BLaER1 (cell line): ENCODE results near the gene ASL.
"Not testable (repeated sequence)": the region's sequence is repeated elsewhere in the genome, so short reads cannot be mapped to it uniquely, and the experiment has no call there.

Experiments
- H3K27ac ChIP-seq: shearing (Covaris generic); formaldehyde crosslinking; 2 replicates; pipeline ENCODE4 v1.8.1; 2022
- H3K27me3 ChIP-seq: shearing (Covaris generic); formaldehyde crosslinking; 2 replicates; pipeline ENCODE4 v1.8.1; 2022
- H3K36me3 ChIP-seq: shearing (Covaris generic); formaldehyde crosslinking; 2 replicates; pipeline ENCODE4 v1.8.1; 2022
- H3K4me1 ChIP-seq: shearing (Covaris generic); formaldehyde crosslinking; 2 replicates; pipeline ENCODE4 v1.8.1; 2022
- H3K4me2 ChIP-seq: shearing (Covaris generic); formaldehyde crosslinking; 2 replicates; pipeline ENCODE4 v1.8.1; 2022
- H3K4me3 ChIP-seq: shearing (Covaris generic); formaldehyde crosslinking; 2 replicates; pipeline ENCODE4 v1.8.1; 2022
- H3K9ac ChIP-seq: shearing (Covaris generic); formaldehyde crosslinking; 2 replicates; pipeline ENCODE4 v1.8.1; 2022
- H3K9me3 ChIP-seq: shearing (Covaris generic); formaldehyde crosslinking; 2 replicates; pipeline ENCODE4 v1.8.1; 2022
- H4K20me1 ChIP-seq: shearing (Covaris generic); formaldehyde crosslinking; 2 replicates; pipeline ENCODE4 v1.8.1; 2022
- Cebpa-rat ChIP-seq: shearing (Covaris generic); IDR thresholded peaks from 2 replicates; pipeline ENCODE4 v1.8.1; 2022

ASL gene

DNA sequence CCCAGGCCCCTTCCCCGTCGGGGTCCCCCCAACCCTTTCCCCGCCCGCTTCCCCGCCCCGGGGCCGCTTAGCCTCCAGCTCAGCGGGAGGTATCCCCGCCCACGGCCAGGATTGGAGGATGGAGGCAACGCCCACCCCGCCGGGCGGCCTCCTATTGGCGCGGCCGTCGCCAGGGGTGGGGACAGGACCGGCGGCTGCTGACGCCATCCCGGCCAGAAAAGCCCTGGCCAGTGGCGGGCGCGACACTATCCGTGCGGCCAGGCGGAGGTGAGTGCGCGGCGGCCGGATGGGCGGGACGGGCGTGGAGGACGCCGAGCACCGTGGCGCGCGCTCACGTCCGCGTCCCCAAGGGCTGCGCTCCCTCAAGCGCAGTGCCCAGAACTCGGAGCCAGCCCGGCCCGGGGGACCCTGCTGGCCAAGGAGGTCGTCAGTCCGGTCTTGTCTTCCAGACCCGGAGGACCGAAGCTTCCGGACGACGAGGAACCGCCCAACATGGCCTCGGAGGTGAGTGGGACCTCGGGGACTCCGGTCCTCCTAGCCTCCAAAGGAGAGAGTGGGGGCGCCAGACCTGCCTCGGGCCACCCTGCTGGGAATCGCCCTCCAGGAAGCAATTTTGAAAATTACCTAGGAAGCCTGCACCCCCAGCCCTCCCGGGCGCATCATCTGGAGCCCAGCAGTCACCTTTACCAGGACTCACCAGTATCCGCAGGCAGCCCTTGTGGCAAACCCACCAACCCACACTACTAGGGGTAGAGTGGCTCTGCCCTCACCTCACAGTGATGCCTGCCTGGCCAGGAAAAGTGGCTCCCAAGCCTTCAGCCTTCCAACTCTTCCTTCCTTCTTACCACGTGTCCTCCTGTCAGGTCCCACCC lies at the start of gene ASL:
Gene ASL (plus strand): TSS at position 230 of the 872 bp plus-strand sequence. CDS start 263 bp downstream, at position 493.
- peak within 1 kb of the TSS; percentile 87 for H3K9ac ChIP-seq
- H3K27ac ChIP-seq: peak within 1 kb of the TSS; percentile 61
- no peak for TF ChIP-seq Cebpa-rat
- H3K36me3 ChIP-seq: peaks cover 13% of the 10 kb centered on the region; the same call in 1 of the 2 replicates
- H3K4me3 ChIP-seq: peak within 1 kb of the TSS; percentile 85
- peak within 1 kb of the TSS; percentile 96 for H3K4me2 ChIP-seq
- H3K4me1 ChIP-seq: peaks cover 30% of the 10 kb centered on the region
- no peaks in the 10 kb centered on the region for H3K27me3 ChIP-seq
- H4K20me1 ChIP-seq: no peaks in the 10 kb centered on the region
- H3K9me3 ChIP-seq: no peaks in the 10 kb centered on the region

- not testable (repeated sequence) for H3K36me3 ChIP-seq, H4K20me1 ChIP-seq, H3K27me3 ChIP-seq, H3K27ac ChIP-seq, H3K4me1 ChIP-seq, H3K9me3 ChIP-seq, H3K4me2 ChIP-seq, H3K9ac ChIP-seq, H3K4me3 ChIP-seq
Measured at GRCh38 chr7:66028342-66028741, 47.3 kb upstream of the ASL start.

GRCh38 chr7:66033471-66034385 lies 41.9 kb upstream of the ASL start:
- TF ChIP-seq Cebpa-rat: no peak
- Histone ChIP-seq H3K4me3 (no peak overlapping the region), H3K9me3 (no peaks in the 10 kb centered on the region), H3K4me1 (peaks cover 7% of the 10 kb centered on the region), H3K4me2 (no peak overlapping the region), H3K36me3 (no peaks in the 10 kb centered on the region), H3K27ac (no peak overlapping the region), H3K9ac (no peak overlapping the region), H3K27me3 (no peaks in the 10 kb centered on the region), H4K20me1 (no peaks in the 10 kb centered on the region)

DNA sequence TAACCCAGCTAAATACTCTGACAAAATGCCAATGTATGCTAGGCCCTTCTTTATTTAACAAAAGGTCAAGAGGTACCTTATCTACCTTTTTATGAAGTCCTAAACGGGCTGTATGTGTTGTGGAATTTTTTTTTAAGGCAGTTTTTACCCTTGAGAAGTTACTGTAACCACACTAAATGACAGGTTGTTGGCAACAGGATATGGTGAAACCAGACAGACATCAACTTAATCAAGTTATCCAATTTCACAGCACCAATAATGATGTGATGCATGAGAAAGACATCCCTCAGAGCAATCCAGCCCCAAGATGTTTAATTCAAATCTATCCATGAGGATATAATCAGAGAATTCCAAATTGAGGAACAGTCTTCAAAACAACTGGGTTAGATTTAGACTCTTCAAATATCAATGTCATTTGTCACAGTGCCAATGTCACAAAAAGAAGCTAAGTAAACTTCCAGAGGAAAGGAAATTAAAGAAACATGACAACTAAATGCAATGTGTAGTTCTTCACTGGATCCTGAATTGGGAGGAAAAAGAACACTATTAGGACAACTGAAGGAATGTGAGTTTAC lies 41.1 kb upstream of the ASL start:
- H4K20me1 ChIP-seq, H3K27ac ChIP-seq, H3K36me3 ChIP-seq, H3K9me3 ChIP-seq, H3K4me3 ChIP-seq, H3K27me3 ChIP-seq, H3K4me1 ChIP-seq, H3K4me2 ChIP-seq, H3K9ac ChIP-seq: not testable (repeated sequence)

GRCh38 chr7:66036382-66036781 lies 39.2 kb upstream of the ASL start:
- no peak overlapping the region for H3K4me3 ChIP-seq
- TF ChIP-seq Cebpa-rat: no peak
- H3K36me3 ChIP-seq: no peaks in the 10 kb centered on the region
- H3K9me3 ChIP-seq: no peaks in the 10 kb centered on the region
- no peak overlapping the region for H3K9ac ChIP-seq
- H3K27ac ChIP-seq: no peak overlapping the region
- H3K27me3 ChIP-seq: no peaks in the 10 kb centered on the region
- H3K4me1 ChIP-seq: no peaks in the 10 kb centered on the region
- no peaks in the 10 kb centered on the region for H4K20me1 ChIP-seq
- no peak overlapping the region for H3K4me2 ChIP-seq

DNA sequence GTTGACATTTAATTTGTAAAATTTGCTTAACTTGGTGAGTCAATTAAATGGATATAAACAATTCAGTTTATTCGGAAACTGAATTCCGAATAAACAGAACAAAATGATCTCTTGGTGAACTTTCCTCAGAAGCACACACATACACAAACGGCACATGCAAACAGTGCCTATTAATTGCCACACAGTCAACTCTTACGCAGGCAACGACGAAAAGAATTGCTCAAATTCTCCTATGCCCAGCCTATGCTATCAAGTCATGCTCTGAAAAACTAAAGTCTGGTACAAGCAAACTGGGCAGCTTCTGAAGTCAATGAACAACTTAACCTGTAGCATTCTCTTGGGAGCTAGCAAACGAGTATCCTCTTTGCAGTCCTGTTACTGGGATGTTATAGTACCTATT lies 38.8 kb upstream of the ASL start:
- Histone ChIP-seq H3K4me1 (no peaks in the 10 kb centered on the region), H3K4me3 (no peak overlapping the region), H3K27me3 (no peaks in the 10 kb centered on the region), H3K9me3 (no peaks in the 10 kb centered on the region), H3K4me2 (no peak overlapping the region), H4K20me1 (no peaks in the 10 kb centered on the region), H3K36me3 (no peaks in the 10 kb centered on the region), H3K27ac (no peak overlapping the region), H3K9ac (no peak overlapping the region)
- TF ChIP-seq Cebpa-rat: no peak

GRCh38 chr7:66039094-66039670 lies 36.4 kb upstream of the ASL start:
- no peak overlapping the region for H3K27ac ChIP-seq
- H3K27me3 ChIP-seq: peaks cover 15% of the 10 kb centered on the region
- H4K20me1 ChIP-seq: no peaks in the 10 kb centered on the region
- H3K4me2 ChIP-seq: no peak overlapping the region
- H3K9me3 ChIP-seq: no peaks in the 10 kb centered on the region
- H3K36me3 ChIP-seq: no peaks in the 10 kb centered on the region
- no peak overlapping the region for H3K4me3 ChIP-seq
- no peaks in the 10 kb centered on the region for H3K4me1 ChIP-seq
- H3K9ac ChIP-seq: no peak overlapping the region
- no peak for TF ChIP-seq Cebpa-rat

GRCh38 chr7:66043681-66044497 lies 31.7 kb upstream of the ASL start:
- TF ChIP-seq Cebpa-rat: no peak
- peak overlapping the region; percentile 75 for H3K4me2 ChIP-seq
- no peak overlapping the region for H3K27ac ChIP-seq
- H3K27me3 ChIP-seq: peaks cover 30% of the 10 kb centered on the region
- H3K4me3 ChIP-seq: peak overlapping the region; percentile 62
- H3K9me3 ChIP-seq: no peaks in the 10 kb centered on the region
- no peaks in the 10 kb centered on the region for H3K4me1 ChIP-seq
- H4K20me1 ChIP-seq: no peaks in the 10 kb centered on the region
- no peak overlapping the region; the same call in 1 of the 2 replicates for H3K9ac ChIP-seq
- H3K36me3 ChIP-seq: no peaks in the 10 kb centered on the region

- not testable (repeated sequence) for H3K9ac ChIP-seq, H3K9me3 ChIP-seq, H4K20me1 ChIP-seq, H3K4me1 ChIP-seq, H3K36me3 ChIP-seq, H3K27ac ChIP-seq
- Histone ChIP-seq H3K27me3 (peaks cover 30% of the 10 kb centered on the region), H3K4me2 (peak overlapping the region; percentile 75), H3K4me3 (peak overlapping the region; percentile 62; the same call in 1 of the 2 replicates)
Measured at GRCh38 chr7:66044498-66044854, 31.1 kb upstream of the ASL start.
